Uterus (tissue), 2 donors: ENCODE results near the gene FCAR.

Experiments used
- POLR2A ChIP-seq, 2 donors: fragments of 450-650 bp; IDR thresholded peaks; one replicate each; pipeline ENCODE4 v1.6.1; 2016; ENCODE audit warnings: antibody characterized with exemption in 2 of 2, mild to moderate bottlenecking in 1 of 2, moderate library complexity in 1 of 2
- TF ChIP-seq, protein P1 (sequence below), 4 experiments: fragments of 200-600 bp in 2 of 4; fragments of 450-650 bp in 2 of 4; sonication (generic) in 2 of 4; IDR thresholded peaks; one replicate each; pipeline ENCODE4 v1.5.1; 2016 to 2019; ENCODE audit warnings: antibody characterized with exemption in 4 of 4, mild to moderate bottlenecking in 2 of 4, moderate library complexity in 1 of 4

DNA sequence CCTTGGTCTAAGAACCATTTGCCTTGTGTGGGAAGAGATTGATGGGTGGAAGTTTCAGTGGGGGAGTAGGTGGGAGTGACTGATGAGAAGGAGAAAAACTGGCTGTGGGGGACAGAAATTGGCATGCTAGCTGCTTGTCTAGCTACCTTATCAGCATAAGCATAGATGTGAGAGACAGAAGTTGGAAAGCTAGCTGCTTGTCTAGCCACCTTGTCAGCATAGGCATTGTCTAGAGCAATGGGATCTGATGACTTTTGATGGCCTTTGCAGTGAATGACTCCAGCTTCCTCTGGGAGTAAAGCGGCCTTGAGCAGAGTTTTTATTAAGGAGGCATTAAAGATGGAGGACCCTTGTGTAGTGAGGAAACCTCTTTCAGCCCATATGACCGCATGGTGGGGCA lies 22.0 kb downstream of the FCAR start:
- TF ChIP-seq, protein P1, sequence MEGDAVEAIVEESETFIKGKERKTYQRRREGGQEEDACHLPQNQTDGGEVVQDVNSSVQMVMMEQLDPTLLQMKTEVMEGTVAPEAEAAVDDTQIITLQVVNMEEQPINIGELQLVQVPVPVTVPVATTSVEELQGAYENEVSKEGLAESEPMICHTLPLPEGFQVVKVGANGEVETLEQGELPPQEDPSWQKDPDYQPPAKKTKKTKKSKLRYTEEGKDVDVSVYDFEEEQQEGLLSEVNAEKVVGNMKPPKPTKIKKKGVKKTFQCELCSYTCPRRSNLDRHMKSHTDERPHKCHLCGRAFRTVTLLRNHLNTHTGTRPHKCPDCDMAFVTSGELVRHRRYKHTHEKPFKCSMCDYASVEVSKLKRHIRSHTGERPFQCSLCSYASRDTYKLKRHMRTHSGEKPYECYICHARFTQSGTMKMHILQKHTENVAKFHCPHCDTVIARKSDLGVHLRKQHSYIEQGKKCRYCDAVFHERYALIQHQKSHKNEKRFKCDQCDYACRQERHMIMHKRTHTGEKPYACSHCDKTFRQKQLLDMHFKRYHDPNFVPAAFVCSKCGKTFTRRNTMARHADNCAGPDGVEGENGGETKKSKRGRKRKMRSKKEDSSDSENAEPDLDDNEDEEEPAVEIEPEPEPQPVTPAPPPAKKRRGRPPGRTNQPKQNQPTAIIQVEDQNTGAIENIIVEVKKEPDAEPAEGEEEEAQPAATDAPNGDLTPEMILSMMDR (IDR thresholded peaks at IDR 0.05) = no peak
- no peak for TF ChIP-seq POLR2A (IDR thresholded peaks at IDR 0.05)
